HCEC 1CT (cell line): Measurements from ENCODE around the gene APCDD1L.
"Not testable (repeated sequence)": the region's sequence is repeated elsewhere in the genome, so short reads cannot be mapped to it uniquely, and the experiment has no call there.

Experiments
- DNase-seq: peaks from one replicate; pipeline ENCODE4 v3.0.0-alpha.2; 2017

Gene APCDD1L

DNA sequence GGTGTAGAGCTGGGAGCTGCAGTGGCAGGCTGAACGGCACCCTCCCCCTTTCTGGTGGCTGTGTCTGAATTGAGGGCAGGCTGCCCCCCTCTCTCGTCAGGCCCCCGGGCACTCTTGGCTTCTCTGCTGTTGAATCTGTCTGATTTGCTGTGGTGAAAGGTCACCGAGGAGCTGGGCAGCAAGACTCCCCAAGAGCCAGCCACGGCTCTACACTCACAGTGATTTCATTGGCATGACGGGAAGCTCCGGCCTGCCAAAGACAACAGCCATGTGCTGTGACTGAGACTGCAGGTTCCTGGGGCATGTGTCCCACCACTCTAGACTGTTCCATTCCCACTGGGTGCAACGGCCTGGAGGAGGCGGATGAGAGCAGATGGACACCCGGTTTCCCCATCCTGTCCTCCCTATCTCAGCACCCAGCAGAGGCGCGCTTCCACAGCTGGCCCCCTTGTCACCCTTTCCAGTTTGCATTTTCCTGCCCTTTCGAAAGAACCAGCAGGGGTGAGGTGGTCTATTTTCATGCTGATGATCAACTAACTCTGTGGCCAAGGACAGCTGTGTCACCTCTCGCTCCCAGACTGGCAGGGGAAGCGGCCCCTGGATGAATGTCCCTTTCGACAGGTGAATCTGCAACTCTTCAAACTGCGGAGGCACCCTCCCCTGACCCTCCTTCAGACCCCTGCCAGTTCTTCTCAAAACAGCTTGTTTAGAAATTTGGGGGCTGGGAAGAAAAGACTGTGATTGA, 2.2 kb downstream of the APCDD1L start:
- no peak for DNase-seq

DNA sequence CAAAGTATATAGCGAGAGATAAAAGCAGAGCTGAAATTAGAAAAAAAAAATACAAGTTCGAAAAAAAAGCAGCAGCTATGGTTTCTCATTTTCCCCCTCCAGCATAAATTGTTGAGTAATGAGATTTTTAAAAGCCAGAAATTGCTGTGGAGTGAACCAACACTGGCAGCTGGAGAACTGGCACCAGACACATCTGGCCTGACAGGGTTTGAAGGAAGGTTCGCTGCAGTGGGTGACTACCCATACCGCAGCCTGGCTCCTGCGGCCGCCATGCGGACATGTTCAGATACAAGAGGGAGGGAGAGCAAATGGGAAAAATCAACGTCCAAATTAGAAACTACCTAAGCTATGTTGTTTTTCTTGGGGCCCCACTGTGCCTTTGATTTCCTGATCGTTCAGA, 3.3 kb downstream of the APCDD1L start:
- DNase-seq, result no peak

GRCh38 chr20:58511364-58511763, 3.8 kb downstream of the APCDD1L start:
- DNase-seq, result peak; percentile 30

GRCh38 chr20:58510921-58511320, 4.3 kb downstream of the APCDD1L start:
- no peak for DNase-seq

GRCh38 chr20:58508762-58509395, 6.3 kb downstream of the APCDD1L start:
- DNase-seq, result no peak

DNA sequence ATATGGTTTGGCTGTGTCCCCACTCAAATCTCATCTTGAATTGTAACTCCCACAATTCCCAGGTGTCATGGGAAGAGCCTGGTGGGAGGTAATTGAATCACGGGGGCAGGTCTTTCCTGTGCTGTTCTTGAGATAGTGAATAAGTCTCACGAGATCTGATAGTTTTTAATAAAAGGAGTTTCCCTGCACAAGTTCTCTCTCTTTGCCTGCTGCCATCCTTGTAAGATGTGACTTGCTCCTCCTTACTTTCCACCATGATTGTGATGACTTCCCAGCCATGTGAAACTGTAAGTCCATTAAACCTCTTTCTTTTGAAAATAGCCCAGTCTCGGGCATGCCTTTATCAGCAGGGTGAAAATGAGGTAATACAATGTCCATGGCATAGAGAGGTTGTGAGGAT, 8.2 kb downstream of the APCDD1L start:
- DNase-seq, result not testable (repeated sequence)

DNA sequence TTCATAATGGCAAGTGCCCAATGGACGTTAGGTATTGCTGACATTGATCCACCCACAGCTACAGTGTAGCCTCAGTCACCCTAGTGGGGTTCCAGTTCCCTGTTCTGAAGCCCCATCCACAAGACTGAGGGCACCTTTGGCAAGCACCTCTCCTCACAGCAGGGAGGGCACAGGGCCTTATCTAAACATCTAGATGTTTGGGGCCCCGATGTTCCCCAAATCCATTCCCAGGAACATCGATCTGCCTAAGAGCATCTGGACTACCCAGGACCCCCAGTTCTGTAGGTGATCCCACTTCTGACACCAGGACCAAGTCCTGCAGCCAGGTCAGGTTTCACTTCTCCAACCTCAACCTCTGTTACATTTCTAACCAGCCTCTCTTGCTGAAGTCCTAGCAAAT, 10.6 kb downstream of the APCDD1L start:
- DNase-seq, result no peak

DNA sequence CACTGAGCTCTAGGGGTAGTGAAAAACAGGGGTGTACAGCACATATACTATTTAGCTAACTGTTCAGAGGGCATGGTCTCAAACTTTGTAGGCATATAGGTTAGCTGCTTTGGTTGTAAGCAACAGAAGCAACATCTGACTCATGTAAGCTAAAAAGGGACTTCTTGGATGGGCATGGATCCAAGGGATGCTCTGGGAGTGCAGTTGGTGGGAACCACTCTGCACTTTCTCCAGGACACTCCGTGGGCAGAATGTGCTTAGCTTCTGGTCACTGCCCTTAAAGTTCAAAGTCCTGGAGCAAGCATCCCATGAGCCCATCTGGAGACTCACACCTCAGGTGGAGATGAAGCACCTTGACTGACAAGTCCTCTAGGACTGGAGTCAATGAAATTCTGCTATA, 11.5 kb downstream of the APCDD1L start:
- DNase-seq, result no peak

DNA sequence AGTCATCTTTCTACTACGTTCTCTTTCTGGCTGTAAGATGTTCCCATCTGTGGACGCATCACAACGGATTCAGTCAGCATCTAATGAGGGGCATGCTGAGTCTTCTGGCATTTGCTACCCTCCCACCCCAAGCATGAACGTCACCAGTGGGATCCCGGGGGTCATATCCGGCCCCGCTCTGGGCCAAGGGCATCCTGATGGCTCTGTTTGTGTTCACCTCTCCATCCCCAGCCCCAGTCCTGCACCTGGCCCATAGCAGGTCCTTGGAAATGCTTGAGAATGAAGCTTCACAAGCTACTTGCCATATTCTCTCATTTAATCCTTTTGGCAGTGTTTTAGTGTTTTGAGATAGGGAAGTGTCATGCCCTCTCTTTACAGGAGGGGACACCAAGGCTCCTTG, 14.9 kb downstream of the APCDD1L start:
- DNase-seq, result no peak

DNA sequence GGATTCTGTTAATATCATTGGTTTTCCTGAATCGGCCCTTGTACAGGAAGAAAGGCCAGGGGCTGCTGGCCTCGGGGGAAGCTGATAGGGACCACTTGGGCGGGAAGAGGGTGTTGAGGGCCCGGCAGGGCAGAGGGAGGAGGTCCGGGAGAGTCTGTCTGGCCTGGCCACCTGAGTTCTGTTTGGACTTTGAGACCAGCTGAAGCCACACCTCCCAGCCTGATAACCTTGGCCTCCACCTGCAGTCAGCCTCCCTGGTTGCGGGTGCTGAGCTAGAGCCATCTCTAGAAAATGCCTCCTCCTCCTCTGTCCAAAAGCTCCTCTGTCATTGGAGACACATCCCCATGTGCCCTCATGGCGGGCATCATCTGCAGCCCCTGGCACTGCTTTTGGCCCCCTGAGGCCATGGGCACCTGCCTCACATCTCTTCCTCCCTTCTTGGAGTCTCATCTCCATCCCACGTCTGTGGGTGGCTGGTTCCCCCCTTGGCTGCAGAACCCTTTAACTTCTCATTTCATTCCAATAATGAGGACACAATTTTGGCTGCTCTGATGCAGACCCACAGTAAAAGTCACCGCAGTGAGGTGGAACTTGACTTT, 16.6 kb downstream of the APCDD1L start:
- DNase-seq, result no peak

GRCh38 chr20:58497724-58498469, 17.3 kb downstream of the APCDD1L start:
- DNase-seq, result no peak

DNA sequence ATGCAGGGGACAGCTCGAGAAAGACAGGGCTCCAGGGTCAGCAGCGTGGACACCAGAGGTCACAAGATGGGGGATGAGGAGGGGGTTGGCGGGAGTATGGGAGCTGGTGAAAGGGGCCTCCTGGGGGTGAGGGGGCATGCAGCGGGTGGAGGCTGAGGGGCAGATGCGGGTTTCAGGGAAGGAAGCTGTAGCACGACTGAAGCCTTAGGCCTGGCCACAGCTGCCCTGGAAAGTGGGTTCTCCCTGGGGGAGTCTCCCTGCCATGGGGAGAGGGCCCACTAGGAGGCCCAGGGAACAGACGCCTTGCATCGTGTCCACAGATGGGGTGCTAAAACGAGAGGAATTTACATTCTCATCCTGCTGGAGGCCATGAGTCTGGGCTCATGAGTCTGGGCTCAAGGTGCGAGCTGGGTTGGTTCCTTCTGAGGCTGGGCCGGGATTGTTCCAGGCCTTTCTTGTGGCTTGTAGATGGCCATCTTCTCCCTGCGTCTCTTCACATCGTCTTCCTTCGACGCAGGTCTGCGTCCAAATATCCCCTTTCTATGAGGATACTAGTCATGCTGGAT, 18.0 kb downstream of the APCDD1L start:
- no peak for DNase-seq

GRCh38 chr20:58496429-58496769, 18.8 kb downstream of the APCDD1L start:
- DNase-seq, result no peak

- no peak for DNase-seq
These were observed 19.4 kb downstream of the APCDD1L start for GRCh38 chr20:58495623-58496428.

DNA sequence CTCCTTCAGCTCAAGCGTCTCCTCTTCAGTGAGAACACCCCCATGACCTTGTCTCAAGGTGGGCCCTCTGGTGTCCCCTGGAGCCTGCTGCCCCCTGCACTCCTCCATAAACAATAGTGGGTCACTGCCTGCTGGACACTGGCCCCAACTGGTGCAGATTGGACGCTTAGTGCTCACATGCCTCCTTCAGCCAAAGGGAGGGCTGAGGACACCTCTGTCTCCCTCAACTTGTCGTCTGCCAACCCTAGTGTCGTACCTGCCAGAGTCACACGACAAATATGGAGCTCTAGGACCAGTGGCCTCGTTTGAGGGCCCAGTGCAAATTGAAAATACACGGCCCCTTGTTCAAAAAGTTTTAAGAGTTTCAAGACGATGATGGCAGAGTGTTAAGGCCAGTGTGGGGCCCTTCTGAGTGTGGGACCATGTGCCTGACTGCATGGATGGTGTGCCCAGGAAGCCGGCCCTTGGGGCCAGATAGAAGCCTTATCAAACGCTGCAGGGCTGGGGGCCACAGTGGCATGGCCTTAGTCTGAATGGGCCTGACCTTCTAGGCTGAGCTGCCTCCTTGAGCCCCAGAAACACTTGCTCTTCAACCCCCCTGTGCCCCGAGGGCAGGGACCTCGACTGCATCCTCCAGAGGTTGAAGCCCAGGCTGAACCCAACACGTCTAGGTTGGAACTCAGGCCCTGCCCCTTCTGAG, 20.1 kb downstream of the APCDD1L start:
- no peak for DNase-seq

DNA sequence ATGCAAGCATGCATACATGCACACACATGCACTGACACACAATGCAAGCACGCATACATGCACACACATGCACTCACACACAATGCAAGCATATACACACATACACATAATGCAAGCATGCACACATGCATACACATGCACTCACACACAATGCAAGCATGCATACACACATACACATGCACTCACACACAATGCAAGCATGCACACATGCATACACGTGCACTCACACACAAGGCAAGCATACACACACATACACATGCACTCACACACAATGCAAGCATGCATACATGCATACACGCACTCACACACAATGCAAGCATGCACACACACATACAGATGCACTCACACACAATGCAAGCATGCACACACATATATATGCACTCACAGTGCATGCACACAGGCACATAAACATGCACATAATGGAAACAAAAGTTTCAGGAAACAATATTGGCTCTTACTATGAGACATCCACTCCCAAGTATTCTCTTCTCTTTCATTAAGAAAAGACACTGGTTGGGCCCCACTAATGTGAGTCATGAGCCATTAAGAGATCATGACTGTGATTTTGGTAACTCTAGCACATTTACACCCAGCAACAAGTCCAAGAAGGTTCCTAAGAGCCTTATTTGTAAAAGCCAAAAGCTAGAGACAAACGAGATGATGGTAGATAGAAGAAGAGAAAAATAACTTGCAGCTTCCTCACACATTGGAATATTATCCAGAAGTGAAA, 22.2 kb downstream of the APCDD1L start:
- DNase-seq, result no peak

DNA sequence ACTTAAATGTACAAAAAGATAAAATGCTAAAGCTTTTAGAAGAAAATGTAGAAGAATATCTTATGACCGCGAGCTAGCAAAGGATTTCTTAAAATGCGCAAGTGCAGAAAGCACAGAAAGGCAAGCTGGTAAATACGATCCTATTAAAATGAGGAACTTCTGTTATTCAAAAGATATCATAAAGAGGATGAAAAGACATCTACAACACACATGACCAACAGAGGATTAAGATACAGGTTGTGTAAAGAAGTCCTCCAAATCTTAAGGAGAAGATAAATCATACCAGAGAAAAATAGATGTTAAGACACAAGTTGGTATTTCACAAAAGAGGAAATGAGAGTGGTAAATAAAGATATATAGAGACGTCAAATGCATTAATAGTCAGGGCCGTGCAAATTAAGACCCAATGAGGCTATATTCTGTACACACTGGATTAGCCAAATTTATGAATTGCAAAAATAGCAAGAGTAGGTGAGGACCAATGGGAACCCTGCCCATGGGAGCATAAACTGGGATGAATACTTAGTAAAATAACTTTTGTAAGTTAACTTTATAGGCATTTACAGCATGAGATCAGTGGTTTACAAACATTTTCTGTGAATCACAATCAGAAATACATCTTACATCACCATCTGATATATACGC, 23.0 kb downstream of the APCDD1L start:
- no peak for DNase-seq

GRCh38 chr20:58486207-58486606, 29.0 kb downstream of the APCDD1L start:
- DNase-seq, result no peak

GRCh38 chr20:58485393-58485792, 29.8 kb downstream of the APCDD1L start:
- no peak for DNase-seq

DNA sequence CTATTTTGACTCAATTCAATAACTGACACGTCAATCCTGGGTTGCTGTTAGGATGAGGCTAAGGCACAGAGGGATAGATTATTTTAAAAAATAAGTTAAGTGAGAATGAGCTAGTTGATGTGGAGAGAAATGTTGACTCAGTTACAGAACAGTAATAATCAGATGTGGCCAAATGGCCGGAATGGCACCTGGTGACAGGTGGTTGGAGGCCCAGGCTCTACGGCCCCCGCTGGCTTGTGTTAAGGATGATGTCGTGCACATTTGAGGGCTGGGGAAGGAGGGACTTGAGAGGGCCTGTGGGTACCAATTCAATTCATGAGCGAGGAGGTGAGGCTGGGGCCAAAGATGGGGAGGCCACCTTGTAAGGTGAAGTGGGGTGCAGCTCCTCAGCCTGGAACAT, 31.7 kb downstream of the APCDD1L start:
- DNase-seq, result no peak

DNA sequence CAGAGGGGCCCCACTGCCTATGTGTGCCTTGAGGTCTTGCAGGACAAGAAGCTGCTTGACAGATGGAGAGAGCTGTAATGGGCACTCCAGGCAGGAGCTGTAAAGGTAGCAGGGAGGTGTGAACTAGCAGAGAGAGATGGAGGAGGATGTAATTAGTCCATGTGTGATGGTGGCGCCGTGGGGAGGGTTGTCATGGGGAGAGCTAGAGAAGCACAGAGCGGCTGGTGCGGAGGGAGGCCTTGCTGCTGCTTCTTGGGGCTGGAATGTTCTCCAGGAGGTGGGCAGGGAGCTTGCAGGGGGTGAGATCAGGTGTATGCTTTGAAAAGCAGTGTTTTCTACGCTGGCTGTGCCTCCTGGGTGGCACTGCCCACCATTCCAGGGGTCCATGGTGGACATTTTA, 32.1 kb downstream of the APCDD1L start:
- DNase-seq, result no peak
